Inflammatory macrophage (primary cell): ENCODE measurements around the gene TEAD1.

ENCODE experiments used
- DNase-seq, 2 donors: peaks; one replicate each; pipeline ENCODE4 v3.0.0-alpha.2; 2020 to 2022

The TEAD1 gene

DNA sequence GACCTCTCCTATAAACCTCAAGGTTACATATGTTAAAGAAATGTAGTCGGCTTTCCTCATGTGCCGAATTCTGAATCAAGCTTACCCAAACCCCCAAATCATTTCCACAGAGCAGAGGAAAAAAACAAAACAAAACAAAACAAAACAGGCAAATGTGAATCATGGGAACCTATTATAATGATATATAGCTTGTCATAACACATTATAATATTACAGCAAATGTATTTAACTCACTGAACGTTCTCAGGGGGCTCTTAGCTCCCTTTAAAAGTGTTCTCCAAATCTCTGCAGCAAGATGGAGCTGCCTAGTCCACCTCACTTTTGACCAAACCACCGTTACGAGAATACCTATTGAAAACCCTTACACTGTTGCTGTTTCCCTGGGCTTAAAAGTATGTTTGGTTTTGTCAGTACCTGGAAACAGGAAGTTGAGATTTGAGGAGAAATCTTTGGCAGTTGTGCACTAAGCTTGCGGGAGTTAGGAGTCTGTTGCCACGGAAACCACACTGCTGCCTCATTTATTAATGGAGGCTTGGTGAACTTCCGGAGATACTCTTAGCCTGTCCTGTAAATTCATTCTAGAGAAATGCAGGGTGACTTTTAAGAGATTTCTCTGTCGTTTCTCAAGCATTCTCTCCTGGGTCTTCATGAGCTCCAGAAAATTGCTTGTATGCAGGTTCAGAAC, 167.9 kb downstream of the TEAD1 start:
- no peak for DNase-seq

DNA sequence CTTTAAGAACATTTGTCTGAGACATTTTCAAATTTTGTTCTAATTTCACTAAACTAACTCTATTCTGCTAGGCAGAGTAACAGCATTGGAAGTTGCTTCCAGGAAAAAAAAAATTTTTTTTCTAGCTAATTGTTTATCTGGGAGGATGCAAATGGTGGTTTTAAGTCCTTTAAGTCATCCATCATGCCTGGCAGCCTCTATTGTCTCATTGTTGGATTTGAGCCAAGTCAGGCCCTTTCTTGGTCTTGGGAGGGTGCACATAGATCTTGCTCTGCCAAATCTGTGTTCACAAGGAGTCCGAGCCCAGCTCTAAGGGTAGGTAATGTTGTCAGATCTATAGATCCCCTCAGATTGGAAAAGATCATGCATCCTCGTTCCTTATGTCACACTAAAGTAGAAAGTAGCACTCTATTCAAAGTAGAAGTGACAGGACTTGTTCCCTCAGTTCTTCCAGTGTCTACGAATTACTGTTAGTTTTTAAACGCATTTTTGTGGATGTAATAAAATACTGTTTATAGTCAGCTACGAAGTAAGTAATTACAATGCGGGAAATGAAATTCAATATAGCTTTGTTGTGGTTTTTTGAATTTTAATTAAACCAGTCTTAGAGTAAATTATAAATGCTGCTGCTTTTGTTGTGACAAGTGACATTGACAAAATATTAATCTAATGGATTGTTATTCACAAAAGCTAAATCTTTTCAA, 168.9 kb downstream of the TEAD1 start:
- no peak for DNase-seq

DNA sequence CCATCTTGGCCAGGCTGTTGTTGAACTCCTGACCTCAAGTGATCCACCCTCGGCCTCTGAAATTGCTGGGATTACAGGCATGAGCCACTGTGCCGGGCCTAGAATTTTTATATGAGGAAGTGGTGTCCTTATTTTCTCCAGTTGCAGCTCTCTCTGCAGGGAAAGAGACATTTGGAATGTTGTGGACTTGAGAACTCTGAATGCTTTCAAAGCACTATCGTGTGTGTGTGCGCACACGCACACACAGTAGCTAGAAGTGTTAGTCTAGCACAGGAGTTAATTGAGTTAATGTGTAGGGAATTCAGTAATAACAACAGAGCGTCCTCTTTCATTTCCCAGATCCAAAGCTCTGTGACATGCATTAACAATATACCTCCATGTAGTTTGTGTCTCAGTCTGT, 170.9 kb downstream of the TEAD1 start:
- no peak for DNase-seq

DNA sequence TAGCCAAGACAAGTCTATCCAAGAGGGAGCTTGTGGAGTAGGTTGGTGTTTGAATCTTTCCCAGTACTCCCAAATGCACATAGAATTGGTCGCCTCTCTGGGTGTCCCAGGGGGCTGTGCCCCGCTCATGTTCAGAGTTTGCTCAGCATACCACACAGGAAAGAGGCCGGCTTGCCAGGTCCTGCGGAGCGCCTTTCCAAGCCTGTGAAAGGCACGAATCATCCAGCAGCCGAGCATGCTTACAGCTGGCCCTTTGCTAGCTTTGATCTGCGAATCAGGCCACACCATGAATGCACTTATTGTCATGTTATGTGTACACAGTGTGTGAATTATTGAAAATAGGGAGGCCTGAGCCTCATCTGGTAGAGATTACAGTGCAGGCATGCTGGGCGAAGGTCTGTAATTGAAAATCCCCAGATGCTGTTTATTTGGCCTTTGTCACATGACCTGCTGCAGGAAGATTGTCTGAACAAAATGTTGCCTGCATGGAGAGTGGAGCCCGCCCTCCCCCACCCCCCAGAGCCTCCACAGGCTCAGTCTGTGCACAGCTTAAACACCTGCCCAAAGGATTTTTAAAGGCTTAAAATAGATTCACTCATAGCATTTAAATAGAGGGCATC, 171.6 kb downstream of the TEAD1 start:
- DNase-seq, result no peak

DNA sequence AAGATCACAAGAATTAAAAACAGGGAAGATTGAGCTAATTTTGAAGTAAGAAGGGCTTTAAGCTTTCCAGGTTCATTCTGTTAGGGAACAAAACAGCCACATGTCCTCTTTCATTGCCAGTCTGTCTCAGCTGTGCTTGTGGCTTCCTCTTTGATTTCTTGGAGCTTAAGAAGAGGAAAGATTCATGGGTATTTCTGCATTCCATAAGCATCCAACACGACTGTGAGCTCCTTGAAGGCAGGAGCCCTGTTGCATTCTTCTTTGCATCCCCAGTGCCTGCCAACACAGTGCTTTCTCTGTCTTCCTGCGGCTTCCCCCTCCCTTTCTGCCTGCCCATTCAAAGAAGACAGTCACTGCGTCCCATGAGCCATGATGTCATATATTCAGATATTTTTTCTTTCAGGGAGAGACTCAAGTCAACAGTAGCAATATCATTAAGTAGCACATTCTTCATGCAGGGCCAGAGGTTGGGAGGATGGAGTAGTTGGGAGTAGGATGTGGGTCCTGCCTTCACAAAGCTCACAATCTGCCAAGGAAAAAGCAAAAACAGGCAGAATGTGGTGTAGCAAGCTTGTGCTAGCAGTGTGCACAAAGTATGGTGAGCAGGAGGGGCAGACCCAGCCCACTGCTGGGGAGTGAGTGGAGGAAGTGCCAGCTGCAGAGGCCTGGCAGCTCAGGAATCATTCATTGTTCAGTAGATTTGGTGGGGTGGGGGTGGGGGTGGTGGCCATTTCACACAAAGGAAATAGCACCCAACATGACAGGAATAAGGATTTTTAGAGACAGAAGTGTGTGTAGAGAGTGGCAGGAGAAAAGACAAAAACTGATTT, 172.8 kb downstream of the TEAD1 start:
- no peak for DNase-seq

DNA sequence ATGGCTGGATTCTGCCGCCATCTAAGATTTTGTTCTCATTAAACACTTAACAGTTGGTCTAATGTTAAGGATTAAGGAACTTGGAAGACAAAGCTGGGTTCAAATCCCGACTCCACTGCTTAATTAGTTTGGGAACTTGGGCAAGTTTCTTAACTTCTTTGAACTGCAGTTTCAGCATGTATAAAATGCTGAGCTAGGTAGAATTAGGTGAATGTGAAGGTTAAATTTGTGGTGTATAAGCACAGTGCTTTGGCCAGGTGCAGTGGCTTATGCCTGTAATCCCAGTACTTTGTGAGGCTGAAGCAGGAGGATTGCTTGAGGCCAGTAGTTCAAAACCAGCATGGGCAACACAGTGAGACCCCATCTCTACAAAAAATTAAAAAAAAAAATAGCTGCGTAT, 174.2 kb downstream of the TEAD1 start:
- no peak for DNase-seq

DNA sequence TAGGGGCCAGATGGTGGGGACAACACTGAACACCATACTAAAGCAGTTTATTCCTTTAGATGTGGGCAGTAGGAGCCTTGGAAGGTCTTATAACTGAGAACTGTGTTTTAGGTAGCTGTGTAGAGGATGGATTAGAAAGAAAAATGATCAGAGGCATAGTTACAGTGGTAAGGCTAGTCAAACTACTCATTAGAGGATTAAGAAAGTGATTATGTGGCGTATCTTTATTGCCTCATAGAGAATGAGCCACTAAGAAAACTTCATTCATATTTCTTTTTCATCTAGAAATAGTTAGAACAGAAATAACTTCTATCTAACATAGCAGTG, 179.1 kb downstream of the TEAD1 start:
- no peak for DNase-seq

DNA sequence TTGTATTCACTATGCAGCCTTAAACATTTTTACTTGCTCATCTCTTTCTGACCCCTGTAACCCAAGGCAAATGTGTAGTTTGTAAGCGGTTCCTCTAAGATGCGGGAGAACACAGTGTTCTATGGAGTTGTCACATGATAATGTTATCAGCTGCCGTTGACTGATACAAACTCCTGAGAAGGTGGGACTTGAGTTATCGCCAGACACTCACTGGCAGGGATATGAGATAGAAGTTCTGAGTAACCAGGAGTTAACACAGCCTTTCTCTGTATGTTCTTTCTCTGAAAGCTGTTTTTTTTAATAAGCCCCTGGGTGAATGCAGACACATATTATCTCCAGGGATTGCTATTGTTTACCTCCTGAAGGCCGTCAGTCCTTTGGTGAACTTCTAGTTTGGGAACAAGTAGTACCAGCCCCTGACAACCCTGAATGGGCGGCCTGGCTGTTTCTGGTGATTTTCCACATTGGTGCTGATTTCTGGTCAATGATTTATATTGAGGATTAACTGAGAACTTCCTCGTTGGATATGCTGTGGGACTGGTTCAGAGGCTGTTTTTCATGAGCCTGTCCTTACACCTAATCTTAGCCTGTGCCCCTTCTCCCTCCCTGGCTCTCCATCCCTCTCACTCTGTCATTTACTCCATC, 179.6 kb downstream of the TEAD1 start:
- DNase-seq, result no peak

DNA sequence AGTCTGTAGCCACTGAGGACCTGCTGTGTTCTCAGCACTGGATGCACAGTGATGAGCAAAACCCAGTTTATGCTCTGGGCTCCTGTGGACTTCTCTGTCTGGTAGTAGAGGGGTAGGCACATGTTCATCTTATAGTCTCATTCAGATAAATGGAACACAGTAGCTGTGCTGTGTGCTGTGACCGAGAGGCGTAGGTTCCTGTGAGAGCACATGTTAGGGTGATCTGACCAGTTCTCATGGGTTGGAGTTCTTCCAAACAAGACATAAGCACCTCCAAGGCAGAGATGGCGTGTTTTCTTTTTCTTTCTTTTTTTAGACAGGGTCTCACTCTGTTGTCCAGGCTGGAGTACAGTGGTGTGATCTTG, 180.1 kb downstream of the TEAD1 start:
- no peak for DNase-seq

DNA sequence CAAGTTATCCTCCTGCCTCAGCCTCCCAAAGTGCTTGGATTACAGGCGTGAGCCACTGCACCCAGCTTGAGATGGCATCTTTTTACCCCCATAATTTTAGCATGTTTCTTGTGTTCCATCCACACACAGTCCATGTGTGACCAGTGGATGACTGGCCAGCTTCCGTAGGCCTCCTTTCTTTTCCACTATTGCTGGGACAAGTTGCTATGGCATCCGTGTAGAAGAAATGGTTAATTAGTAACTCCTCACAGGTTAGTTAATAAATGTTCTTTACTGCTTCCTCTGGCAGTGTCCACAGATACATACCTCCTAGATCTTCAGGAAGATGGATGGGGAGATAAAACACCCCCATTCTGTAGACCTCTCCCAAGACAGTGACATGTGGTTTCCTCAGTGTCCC, 180.6 kb downstream of the TEAD1 start:
- no peak for DNase-seq

DNA sequence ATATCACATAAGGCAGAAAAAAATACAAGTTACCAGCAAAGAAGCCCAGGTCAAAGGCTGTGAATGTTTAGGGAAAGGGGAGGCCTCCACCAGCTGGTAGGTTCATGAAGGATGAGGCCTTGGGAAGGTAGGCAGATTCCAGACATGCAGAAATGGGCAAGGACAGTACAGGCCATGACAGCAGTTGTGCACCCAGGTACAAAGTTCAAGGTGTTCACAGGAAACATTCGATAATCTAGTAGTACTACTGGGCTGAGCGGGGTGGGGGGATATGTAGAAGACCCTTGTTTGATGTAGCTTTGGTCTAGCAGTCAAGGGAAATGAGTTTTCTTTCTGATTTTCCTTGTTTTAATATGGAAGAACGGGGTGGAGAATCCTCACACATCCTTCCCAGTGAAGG, 182.1 kb downstream of the TEAD1 start:
- no peak for DNase-seq

DNA sequence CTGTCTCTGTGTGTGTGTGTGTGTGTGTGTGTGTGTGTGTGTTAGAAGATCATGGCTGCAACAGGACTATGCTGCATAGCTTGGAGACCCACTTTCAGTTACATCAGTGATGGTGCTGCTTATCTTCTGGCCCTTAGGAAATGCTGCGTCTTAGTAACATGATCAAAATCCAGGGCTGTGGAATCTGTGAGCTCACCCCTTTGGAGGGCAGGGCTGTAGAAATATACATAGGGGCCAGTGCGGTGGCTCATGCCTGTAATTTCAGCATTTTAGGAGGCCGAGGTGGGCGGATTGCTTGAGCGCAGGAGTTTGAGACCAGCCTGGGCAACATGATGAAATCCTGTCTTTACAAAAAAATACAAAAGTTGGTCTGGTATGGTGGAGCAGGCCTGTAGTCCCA, 183.4 kb downstream of the TEAD1 start:
- DNase-seq, result no peak

DNA sequence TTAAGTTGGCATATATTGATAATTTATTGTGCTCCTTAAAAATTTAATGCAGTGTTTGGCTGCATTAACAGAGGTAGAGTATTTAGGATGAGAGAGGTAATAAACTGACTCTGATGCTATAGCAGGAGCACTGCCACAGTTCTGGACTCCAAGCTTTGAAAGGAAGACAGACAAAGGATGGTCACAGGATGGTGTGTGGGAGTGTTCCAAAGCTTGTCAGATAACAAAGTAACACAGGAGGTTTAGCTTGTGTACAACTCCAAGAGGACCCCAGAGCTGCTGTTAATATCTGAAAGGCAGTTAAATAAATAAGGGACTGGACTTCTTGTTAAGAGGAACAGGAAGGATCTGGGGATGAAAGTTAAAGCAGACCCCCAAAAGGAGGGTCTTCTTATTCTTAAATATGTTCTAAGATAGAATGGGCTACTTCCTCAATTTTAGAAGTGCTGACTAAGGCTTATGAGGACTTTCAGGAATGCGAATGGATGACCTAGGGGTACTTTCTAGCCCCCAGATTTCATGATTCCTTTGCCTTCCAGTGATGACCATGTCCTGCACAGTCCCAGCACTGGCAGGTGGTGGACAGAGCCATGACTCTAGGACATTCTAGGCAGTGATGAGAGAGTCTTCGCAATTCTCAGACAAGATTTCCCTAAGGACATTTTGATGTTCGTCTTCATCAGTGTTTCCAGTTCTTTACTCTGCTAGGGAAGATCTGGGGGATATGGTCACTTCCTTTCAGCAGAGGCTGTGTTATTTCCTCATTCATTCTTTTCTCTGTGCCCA, 185.8 kb downstream of the TEAD1 start:
- DNase-seq, result no peak

DNA sequence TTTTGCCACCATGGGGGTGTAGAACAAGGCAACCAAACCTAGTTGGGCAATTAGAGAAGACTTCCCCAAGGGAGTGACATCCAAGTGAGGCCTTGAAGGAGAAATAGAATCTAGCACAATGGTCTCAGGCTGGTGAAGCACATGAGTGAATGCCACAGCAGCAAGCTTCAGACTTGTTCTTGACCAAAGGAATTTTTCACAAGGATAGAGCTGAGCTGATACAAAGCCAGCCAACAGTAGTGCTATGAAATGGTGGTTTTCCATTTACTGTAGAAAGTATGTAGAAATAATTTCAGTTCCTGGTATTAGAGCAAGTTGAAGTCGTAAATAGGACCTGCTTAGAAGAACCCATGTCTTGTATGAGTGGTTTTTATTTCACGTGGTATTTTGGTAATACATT, 186.6 kb downstream of the TEAD1 start:
- peak in 1 of 2 donors; percentile 22 for DNase-seq

DNA sequence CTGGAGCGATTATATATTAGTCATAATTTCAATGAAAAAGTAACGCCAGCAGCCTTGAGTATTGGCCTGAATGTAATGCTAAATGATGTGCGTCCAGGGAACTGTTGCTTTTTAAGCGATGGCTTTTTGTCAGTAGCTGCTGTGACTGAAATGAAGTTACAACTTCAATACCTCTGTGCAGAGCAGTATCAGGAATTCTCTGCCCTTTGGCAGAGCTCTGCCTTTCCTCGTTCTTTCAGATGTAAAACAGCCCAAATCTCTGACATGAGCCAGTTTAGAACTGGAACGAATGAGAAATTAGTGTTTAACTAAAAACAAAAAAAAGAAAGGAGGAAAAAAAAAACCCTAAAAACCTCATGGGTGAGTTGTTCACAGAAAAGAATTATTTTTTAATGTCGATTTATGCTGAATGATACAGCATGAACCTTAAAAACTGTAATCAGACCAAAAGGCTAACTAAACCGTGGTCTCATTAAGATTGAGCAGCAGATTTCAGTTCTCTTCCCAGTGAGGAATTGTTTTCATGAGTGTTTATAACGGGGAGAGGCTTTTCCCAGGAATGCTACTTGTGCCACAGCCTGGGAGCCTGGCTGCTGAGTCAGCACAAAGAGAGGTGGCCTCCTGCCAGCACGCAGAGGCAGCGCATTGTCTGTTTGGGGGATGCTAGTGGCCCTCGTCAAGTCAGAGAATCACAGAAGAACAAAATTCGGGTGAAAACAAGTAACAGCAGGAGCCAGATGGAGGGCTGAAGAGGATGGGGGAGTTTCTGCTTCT, 188.7 kb downstream of the TEAD1 start:
- DNase-seq, result no peak

DNA sequence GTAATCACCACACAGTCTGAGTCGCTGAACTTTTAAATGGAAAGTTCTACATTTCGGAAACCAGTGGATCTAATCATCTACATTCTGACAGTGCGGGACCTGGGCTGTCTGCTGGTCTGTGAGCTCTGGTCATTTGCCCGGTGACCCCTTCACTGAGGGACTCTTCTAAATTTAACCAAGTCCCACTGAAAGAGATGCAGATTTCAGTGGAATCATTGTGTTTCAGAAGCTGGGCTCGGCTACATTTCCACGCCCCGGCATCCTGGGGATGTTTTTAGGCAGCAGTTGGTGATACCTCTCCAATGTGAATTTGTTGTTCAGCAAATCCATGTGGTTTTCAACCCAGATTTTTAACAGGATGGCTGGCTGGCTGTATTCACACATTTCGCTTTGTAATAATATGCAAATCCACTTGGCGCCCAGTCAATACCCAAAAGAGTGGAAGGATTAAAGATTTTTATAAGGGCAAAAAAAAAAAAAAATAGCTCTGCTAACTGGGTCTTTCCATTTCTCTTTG, 189.4 kb downstream of the TEAD1 start:
- no peak for DNase-seq

DNA sequence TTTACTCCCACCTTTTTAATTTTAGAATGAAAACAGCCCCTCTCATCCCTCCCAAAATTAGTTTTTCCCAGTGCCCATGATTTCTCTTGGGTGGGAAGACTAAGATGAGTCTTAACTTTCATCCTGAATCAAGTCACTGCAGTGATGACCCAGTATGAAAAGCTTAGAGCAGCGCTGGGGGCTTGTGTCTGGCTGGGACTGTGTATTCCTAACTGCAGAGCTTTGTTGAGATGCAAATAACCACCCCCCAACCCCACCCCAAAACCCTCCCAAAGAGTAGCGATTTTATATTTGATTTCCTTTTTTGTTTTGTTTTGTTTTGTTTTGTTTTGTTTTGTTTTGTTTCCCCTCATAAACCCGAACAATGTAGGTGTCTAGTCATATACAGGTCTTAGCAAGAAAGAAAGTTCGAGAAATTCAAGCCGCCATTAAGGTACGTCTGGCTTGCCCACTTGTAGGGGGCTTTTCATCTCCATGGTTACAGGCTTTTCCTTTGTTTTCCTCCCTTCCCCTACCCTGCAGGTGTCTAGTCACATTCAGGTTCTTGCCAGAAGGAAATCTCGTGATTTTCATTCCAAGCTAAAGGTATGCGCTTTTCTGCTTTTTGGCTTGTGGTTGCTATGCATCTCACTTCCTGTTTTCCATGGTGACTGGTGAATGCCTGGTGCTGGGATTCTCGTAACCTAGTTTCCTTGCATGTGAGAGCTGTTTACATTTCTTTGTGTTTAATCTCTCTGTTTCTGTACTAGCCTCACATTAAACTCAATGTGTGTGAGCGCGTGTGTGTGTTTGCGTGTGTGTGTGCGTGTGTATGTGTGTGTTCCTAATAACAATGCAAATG, 190.3 kb downstream of the TEAD1 start:
- peak; percentile 13 to 24 for DNase-seq

DNA sequence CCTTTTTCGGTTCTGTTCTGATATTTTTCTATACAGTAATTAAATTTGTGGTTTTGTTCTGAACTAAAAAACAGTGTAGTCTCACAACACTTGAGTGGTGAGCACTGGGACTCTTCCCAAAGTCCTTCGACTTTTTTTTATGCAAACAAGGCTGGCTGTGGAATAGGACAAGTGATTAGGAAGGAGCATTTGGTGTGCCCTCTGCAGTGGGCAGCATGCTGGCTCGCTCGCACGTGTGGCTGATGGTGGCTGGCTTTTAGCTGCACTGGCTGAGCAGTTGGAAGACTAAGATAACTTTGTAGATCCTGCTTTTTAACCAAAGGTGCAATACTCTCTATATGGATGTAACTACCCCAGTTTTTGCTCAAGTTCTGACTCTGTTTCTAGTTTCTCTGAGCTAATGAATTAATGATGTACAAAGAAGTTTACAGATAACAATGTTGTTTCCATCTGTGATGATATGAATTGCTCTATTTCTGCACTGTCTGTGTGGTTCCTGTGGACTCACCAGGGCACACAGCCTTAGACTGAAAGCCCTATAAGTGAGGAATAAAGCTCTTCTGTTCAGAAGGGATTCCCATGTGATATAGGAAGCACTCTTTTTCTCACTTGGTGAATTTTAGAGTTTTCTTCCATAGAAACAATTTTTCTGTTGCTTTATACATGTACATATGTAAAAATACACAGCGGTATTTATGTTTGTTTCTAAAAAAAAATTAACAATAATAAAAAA, 191.8 kb downstream of the TEAD1 start:
- DNase-seq, result no peak

DNA sequence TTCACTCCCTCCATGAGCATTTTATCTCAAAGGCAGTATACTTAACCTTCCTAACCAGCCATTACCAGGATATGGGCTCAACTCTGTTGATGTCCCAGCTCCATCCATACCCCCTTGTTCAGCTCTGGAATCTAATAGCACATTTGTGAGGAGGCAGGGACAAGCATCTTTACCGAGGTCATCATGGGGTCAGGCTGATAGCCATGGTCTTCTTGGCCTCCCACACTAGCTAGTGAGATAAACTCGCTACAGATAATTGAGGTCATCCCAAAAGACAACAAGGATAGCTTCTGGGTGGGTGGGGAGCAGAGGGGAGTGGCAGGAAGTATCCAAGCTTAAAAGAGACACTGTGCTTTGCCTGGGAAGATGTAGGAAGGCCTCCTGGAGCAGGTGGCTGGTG, 193.3 kb downstream of the TEAD1 start:
- DNase-seq, result no peak
